ENCODE measurements around the gene DNAJC1. TPM values are rescaled to one million over a fixed set of nuclear protein-coding genes. Genes with fewer than 3 reads are reported as not detected.
A peak's percentile ranks its signal among the peaks of the same experiment; 100 is the strongest.

Gene DNAJC1
- total RNA-seq, 1 donor from 2014 or later, result 40.0 TPM

GRCh38 chr10:21727452-21728168 is 275.9 kb downstream of the DNAJC1 start:
- TF ChIP-seq POLR2AphosphoS5 (IDR thresholded peaks at IDR 0.05; ENCODE audit: insufficient read depth in 1 of 2, low read depth in 1 of 2) (no peak), CTCF (IDR thresholded peaks at IDR 0.05) (no peak), POLR2A (IDR thresholded peaks at IDR 0.05) (no peak)
- H3K4me3 ChIP-seq, result no peak overlapping the region
- no peaks in the 10 kb centered on the region for H3K36me3 ChIP-seq
- H3K4me1 ChIP-seq, result peaks cover 30% of the 10 kb centered on the region
- H3K9me3 ChIP-seq, result no peaks in the 10 kb centered on the region
- DNase-seq (ENCODE audit: extremely low spot score in 2 of 2), result no peak
- no peaks in the 10 kb centered on the region for H3K27me3 ChIP-seq
- H3K27ac ChIP-seq, result no peak overlapping the region
- intact Hi-C loops (cut with DNase I), result loop anchor here (5.0 kb wide), 1 partner anchor 210 kb away; no protein-coding TSS in a partner anchor

- DNase-seq (ENCODE audit: extremely low spot score in 2 of 2), result no peak
Observed at GRCh38 chr10:21726601-21727225, 276.8 kb downstream of the DNAJC1 start.

GRCh38 chr10:21724687-21725367 is 278.7 kb downstream of the DNAJC1 start:
- DNase-seq (ENCODE audit: extremely low spot score in 2 of 2), result no peak
- Histone ChIP-seq H3K4me3 (no peak overlapping the region), H3K27me3 (no peaks in the 10 kb centered on the region), H3K9me3 (no peaks in the 10 kb centered on the region), H3K36me3 (no peaks in the 10 kb centered on the region), H3K27ac (no peak overlapping the region), H3K4me1 (peaks cover 30% of the 10 kb centered on the region)
- TF ChIP-seq POLR2AphosphoS5 (IDR thresholded peaks at IDR 0.05; ENCODE audit: insufficient read depth in 1 of 2, low read depth in 1 of 2) (peak in 1 of 2 donors; percentile 91), CTCF (IDR thresholded peaks at IDR 0.05) (no peak)
- intact Hi-C loops (cut with DNase I), result loop anchor here (5.0 kb wide), 1 partner anchor 208 kb away; no protein-coding TSS in a partner anchor

More at GRCh38 chr10:21726601-21727225, 276.8 kb downstream of the DNAJC1 start:
- no peaks in the 10 kb centered on the region for H3K9me3 ChIP-seq
- no peak overlapping the region for H3K4me3 ChIP-seq
- no peak for TF ChIP-seq POLR2AphosphoS5 (IDR thresholded peaks at IDR 0.05; ENCODE audit: insufficient read depth in 1 of 2, low read depth in 1 of 2)
- no peak for TF ChIP-seq POLR2A (IDR thresholded peaks at IDR 0.05)
- no peak for TF ChIP-seq CTCF (IDR thresholded peaks at IDR 0.05)
- no peaks in the 10 kb centered on the region for H3K36me3 ChIP-seq
- H3K27ac ChIP-seq, result no peak overlapping the region
- intact Hi-C loops (cut with DNase I), result loop anchor here (5.0 kb wide), 1 partner anchor 209 kb away; no protein-coding TSS in a partner anchor
- peaks cover 30% of the 10 kb centered on the region for H3K4me1 ChIP-seq
- no peaks in the 10 kb centered on the region for H3K27me3 ChIP-seq

- intact Hi-C loops (cut with DNase I), result no loop called here
- peaks cover 30% of the 10 kb centered on the region for H3K4me1 ChIP-seq
- no peak overlapping the region for H3K4me3 ChIP-seq
- H3K27ac ChIP-seq, result no peak overlapping the region
- no peak for DNase-seq (ENCODE audit: extremely low spot score in 2 of 2)
- H3K27me3 ChIP-seq, result no peaks in the 10 kb centered on the region
- no peaks in the 10 kb centered on the region for H3K36me3 ChIP-seq
- H3K9me3 ChIP-seq, result no peaks in the 10 kb centered on the region
- TF ChIP-seq POLR2A (IDR thresholded peaks at IDR 0.05) (no peak), POLR2AphosphoS5 (IDR thresholded peaks at IDR 0.05; ENCODE audit: insufficient read depth in 1 of 2, low read depth in 1 of 2) (no peak), CTCF (IDR thresholded peaks at IDR 0.05) (no peak)
Observed at GRCh38 chr10:21724020-21724589, 279.4 kb downstream of the DNAJC1 start.

All from vagina (tissue), 2 donors.